PC-3 (cell line): ENCODE results near the gene PTPRB. TPM values are rescaled to one million over a fixed set of nuclear protein-coding genes. Genes with fewer than 3 reads are reported as not detected.

Experiments used
- ATAC-seq: fragments of 200-7000 bp; cut with Tn5 transposase; 2 replicates; pipeline ENCODE4 v1.9.1; 2020; ENCODE audit warnings: mild to moderate bottlenecking, moderate library complexity
- BruUV-seq: library from RNA; stranded (reverse); fragments of 400-500 nt; replicated peaks from 2 replicates; lab custom pipeline; 2021; lab: Mats Ljungman, UMichigan
- CTCF ChIA-PET: fragments of 300-600 bp; sonication (Branson Sonifier 250); formaldehyde crosslinking; loops from one replicate; lab custom pipeline; 2022; ENCODE audit warnings: antibody characterized with exemption; lab: Charles Lee
- POLR2A ChIA-PET: fragments of 300-600 bp; sonication (Branson Sonifier 250); formaldehyde crosslinking; loops from one replicate; lab custom pipeline; 2022; ENCODE audit warnings: antibody characterized with exemption; ENCODE audit not compliant: unreplicated experiment; lab: Charles Lee
- DNase-seq: peaks from one replicate; pipeline ENCODE4 v3.0.0-alpha.2; 2015
- H2AFZ ChIP-seq: fragments of 300-600 bp; sonication (generic); 2 replicates; pipeline ENCODE4 v1.6.0; 2016; ENCODE audit warnings: antibody characterized with exemption, low read length
- H3F3A ChIP-seq: fragments of 300-600 bp; sonication (generic); one replicate; pipeline ENCODE4 v1.6.0; 2017; ENCODE audit warnings: antibody characterized with exemption, low read length, control low read depth, mild to moderate bottlenecking; ENCODE audit not compliant: unreplicated experiment
- H3K27ac ChIP-seq: fragments of 300-600 bp; sonication (generic); 2 replicates; pipeline ENCODE4 v1.5.1; 2016; ENCODE audit warnings: mild to moderate bottlenecking, low read length
- H3K27me3 ChIP-seq: fragments of 300-600 bp; sonication (generic); 2 replicates; pipeline ENCODE4 v1.6.1; 2016; ENCODE audit warnings: low read length, mixed read lengths
- H3K36me3 ChIP-seq: fragments of 300-600 bp; sonication (generic); 2 replicates; pipeline ENCODE4 v1.6.1; 2016; ENCODE audit warnings: low read depth, mixed run types, low read length, mixed read lengths
- H3K4me1 ChIP-seq: fragments of 300-600 bp; sonication (generic); 2 replicates; pipeline ENCODE4 v1.5.1; 2016; ENCODE audit warnings: low read length; ENCODE audit not compliant: insufficient read depth
- H3K4me2 ChIP-seq: fragments of 300-600 bp; sonication (generic); 2 replicates; pipeline ENCODE4 v1.6.0; 2016; ENCODE audit warnings: low read length
- H3K4me3 ChIP-seq: fragments of 300-600 bp; sonication (generic); 2 replicates; pipeline ENCODE4 v1.5.1; 2016; ENCODE audit warnings: mild to moderate bottlenecking, low read length, mixed read lengths
- H3K79me2 ChIP-seq: fragments of 300-600 bp; sonication (generic); 2 replicates; pipeline ENCODE4 v1.6.1; 2017; ENCODE audit warnings: low read length, mixed read lengths
- H3K9ac ChIP-seq: fragments of 300-600 bp; sonication (generic); 2 replicates; pipeline ENCODE4 v1.6.0; 2016; ENCODE audit warnings: mild to moderate bottlenecking, low read length
- H3K9me2 ChIP-seq: fragments of 300-600 bp; sonication (generic); replicated peaks from 2 replicates; pipeline ENCODE4 v1.6.1; 2016; ENCODE audit warnings: mixed run types, low read length, mixed read lengths
- H3K9me3 ChIP-seq: fragments of 300-600 bp; sonication (generic); 2 replicates; pipeline ENCODE4 v1.6.1; 2016; ENCODE audit warnings: low read length, mixed read lengths
- H4K20me1 ChIP-seq: fragments of 300-600 bp; sonication (generic); 2 replicates; pipeline ENCODE4 v1.6.1; 2016; ENCODE audit warnings: low read length, mixed read lengths
- CTCF ChIP-seq: fragments of 300-600 bp; sonication (generic); conservative IDR thresholded peaks from 2 replicates; pipeline ENCODE4 v1.5.1; 2017; ENCODE audit warnings: antibody characterized with exemption, low read depth, mild to moderate bottlenecking, low read length
- EZH2 ChIP-seq: fragments of 300-600 bp; sonication (generic); IDR thresholded peaks from one replicate; pipeline ENCODE4 v1.6.1; 2017; ENCODE audit warnings: antibody characterized with exemption, mild to moderate bottlenecking, low read length; ENCODE audit not compliant: unreplicated experiment
- EZH2phosphoT487 ChIP-seq: fragments of 300-600 bp; sonication (generic); IDR thresholded peaks from 2 replicates; pipeline ENCODE4 v1.6.1; 2018; ENCODE audit warnings: mild to moderate bottlenecking, antibody characterized with exemption, low read length, borderline replicate concordance
- intact Hi-C: fragments of 100-400 bp; cut with micrococcal nuclease; formaldehyde crosslinking; loops from 2 replicates; pipeline ENCODE4 v1.9.0; 2023
- total RNA-seq: library from RNA; depleted of rRNA; stranded (reverse); fragments of >200 nt; gene quantifications from 2 replicates; pipeline ENCODE4 v1.2.3, GENCODE V29; 2014

PTPRB gene
- total RNA-seq, 1 experiment from 2014 or later = 0.66 TPM

DNA sequence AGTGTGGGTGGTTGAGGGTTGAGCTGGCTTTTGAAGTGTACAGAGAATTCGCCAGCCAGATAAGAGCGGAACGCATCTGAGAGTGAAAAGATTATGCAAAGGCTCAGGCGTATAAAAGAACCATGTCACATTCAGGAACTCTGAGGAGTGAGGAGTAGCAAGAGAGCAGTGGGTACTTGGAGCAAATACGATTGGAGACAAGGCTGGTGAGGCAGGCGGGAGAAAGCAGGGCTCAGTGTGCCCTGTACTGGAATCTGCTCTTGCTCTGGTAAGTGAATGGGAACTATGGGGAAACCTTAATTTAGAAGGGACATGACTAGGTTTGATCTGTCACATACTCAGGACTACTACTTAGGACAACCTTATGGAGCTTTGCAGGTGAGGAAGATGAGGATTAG lies 87.0 kb downstream of the PTPRB start:
- ATAC-seq (no peak), DNase-seq (no peak)
- Histone ChIP-seq H3K9me3 (no peaks in the 10 kb centered on the region), H3K27ac (no peak overlapping the region), H3K79me2 (no peaks in the 10 kb centered on the region), H2AFZ (no peak overlapping the region), H3K27me3 (no peaks in the 10 kb centered on the region), H3K4me3 (no peak overlapping the region), H3F3A (no peaks in the 10 kb centered on the region), H3K9me2 (no peaks in the 10 kb centered on the region), H3K36me3 (no peaks in the 10 kb centered on the region), H3K9ac (no peak overlapping the region), H3K4me2 (no peak overlapping the region), H4K20me1 (no peaks in the 10 kb centered on the region), H3K4me1 (peaks cover 15% of the 10 kb centered on the region)
- intact Hi-C loops = no loop called here
- CTCF ChIA-PET = no interaction called here
- no peak for TF ChIP-seq EZH2
- no TSS peak for BruUV-seq
- POLR2A ChIA-PET = no interaction called here

- H2AFZ ChIP-seq = no peak overlapping the region
- POLR2A ChIA-PET = no interaction called here
- ATAC-seq = peak; percentile 45
Measured at GRCh38 chr12:70549340-70550179, 87.7 kb downstream of the PTPRB start.

DNA sequence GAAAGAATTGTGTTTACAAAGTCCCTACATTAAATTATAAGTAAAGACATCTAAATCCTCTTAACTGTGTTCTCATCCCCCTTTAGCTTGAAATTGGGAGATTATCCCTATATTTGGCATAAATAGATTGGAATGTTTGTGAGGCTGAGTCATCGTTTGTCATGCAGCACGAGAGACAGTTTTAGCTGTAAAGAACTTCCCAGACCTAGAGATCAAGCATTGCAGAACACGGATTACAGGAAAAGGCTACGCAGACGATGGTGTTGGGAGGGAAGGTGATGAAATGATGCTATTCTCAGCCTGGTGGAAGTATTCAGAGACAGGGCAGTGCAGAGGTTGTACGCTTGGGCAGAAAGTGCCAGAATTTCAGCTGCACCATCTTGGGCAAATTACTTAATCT lies 93.8 kb downstream of the PTPRB start:
- H3K9me3 ChIP-seq = no peaks in the 10 kb centered on the region
- no peak overlapping the region for H3K4me3 ChIP-seq
- no TSS peak for BruUV-seq
- no peaks in the 10 kb centered on the region for H3K36me3 ChIP-seq
- H3K27me3 ChIP-seq = no peaks in the 10 kb centered on the region
- TF ChIP-seq CTCF = no peak
- TF ChIP-seq EZH2phosphoT487 = no peak
- no peak for TF ChIP-seq EZH2
- H3F3A ChIP-seq = no peaks in the 10 kb centered on the region
- CTCF ChIA-PET = no interaction called here
- H3K4me2 ChIP-seq = peak overlapping the region; percentile 50
- H2AFZ ChIP-seq = no peak overlapping the region
- intact Hi-C loops = loop anchor here (10.0 kb wide), 1 partner anchor 299 kb away; the partner anchor contains the start of gene CNOT2
- H3K79me2 ChIP-seq = no peaks in the 10 kb centered on the region
- H3K4me1 ChIP-seq = peaks cover 16% of the 10 kb centered on the region
- DNase-seq (peak; percentile 93), ATAC-seq (peak; percentile 98)
- H3K27ac ChIP-seq = peak overlapping the region; percentile 23; the same call in 1 of the 2 replicates
- H4K20me1 ChIP-seq = no peaks in the 10 kb centered on the region
- no peaks in the 10 kb centered on the region for H3K9me2 ChIP-seq
- no peak overlapping the region for H3K9ac ChIP-seq
- POLR2A ChIA-PET = interaction anchor here (0.6 kb wide), 1 partner anchor 167 kb away, joined by 3 read pairs; no protein-coding TSS in a partner anchor

More at GRCh38 chr12:70549340-70550179, 87.7 kb downstream of the PTPRB start:
- Histone ChIP-seq H3K4me3 (no peak overlapping the region), H4K20me1 (no peaks in the 10 kb centered on the region), H3K9ac (no peak overlapping the region), H3K27me3 (no peaks in the 10 kb centered on the region), H3K4me2 (no peak overlapping the region), H3K27ac (0 out of 2 replicates have a peak overlapping the region, but pooled peaks have one; percentile 12), H3K9me3 (no peaks in the 10 kb centered on the region), H3K36me3 (no peaks in the 10 kb centered on the region), H3K9me2 (no peaks in the 10 kb centered on the region), H3K4me1 (peaks cover 15% of the 10 kb centered on the region), H3K79me2 (no peaks in the 10 kb centered on the region), H3F3A (no peaks in the 10 kb centered on the region)
- intact Hi-C loops = loop anchor here (10.0 kb wide), 1 partner anchor 305 kb away; the partner anchor contains the start of gene CNOT2
- peak; percentile 43 for DNase-seq
- CTCF ChIA-PET = no interaction called here
- TF ChIP-seq EZH2phosphoT487 (no peak), EZH2 (no peak), CTCF (no peak)
- BruUV-seq = no TSS peak
